ENCODE measurements around the gene CTDSP1.

- TF ChIP-seq EP300 (IDR thresholded peaks at IDR 0.05; ENCODE audit: borderline replicate concordance) (no peak), YY1 (IDR thresholded peaks at IDR 0.05; ENCODE audit: low read depth) (no peak), CEBPB (IDR thresholded peaks at IDR 0.05) (no peak), TCF12 (IDR thresholded peaks at IDR 0.05; ENCODE audit: low read depth) (no peak), REST (IDR thresholded peaks at IDR 0.05; ENCODE audit: low read depth) (no peak), FOXM1 (IDR thresholded peaks at IDR 0.05; ENCODE audit: borderline replicate concordance, low read depth) (no peak), MAX (IDR thresholded peaks at IDR 0.05) (no peak), TAF1 (IDR thresholded peaks at IDR 0.05; ENCODE audit: low read depth) (no peak), CREB1 (IDR thresholded peaks at IDR 0.05; ENCODE audit: low read depth) (no peak), NFIC (IDR thresholded peaks at IDR 0.05) (no peak), TEAD4 (IDR thresholded peaks at IDR 0.05) (no peak)
Measured at GRCh38 chr2:218386505-218387368, 12.9 kb upstream of the CTDSP1 start.

Data from Ishikawa (cell line).